Stromal cell of bone marrow (primary cell): Measurements from ENCODE around the gene CKMT2.

Source experiments
- DNase-seq: peaks from one replicate; pipeline ENCODE4 v3.0.0-alpha.2; 2012; ENCODE audit warnings: low read depth

The CKMT2 gene

DNA sequence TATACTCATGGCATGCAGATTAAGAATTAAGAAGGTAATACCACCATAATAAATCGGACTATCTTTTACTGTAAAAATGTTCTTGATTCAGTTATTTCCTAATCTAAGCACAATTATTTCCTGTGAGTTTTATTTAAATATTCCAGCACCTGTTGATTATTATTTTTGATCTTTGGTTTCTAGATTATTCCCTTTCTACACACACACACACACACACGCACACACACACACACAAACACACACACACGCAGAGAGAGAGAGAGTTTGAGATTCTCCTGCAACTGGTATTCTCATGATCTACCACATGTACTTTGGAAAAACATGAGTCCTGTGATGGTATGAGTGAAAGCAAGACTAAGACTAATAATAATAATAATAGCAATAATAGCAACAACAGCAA lies 17.0 kb upstream of the CKMT2 start:
- DNase-seq = no peak

DNA sequence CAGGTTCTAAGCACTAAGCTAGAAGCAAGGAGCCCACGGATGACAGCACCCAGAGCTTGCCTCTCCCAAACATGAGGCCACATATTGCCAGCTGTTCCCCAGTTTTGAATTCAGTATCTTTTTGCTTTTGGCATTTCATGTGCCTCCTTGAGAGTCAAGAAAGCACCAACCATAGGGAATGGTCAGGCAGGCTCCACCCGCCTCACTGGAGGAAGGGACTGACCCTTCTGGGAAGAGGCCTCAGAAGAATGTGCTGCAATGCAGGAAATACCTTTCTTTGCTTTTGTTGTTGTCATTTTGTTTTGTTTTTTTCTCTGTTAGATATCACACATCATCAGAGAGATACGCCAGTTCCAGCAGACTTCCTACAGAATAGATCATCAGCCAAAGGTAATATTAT lies 13.7 kb upstream of the CKMT2 start:
- no peak for DNase-seq

DNA sequence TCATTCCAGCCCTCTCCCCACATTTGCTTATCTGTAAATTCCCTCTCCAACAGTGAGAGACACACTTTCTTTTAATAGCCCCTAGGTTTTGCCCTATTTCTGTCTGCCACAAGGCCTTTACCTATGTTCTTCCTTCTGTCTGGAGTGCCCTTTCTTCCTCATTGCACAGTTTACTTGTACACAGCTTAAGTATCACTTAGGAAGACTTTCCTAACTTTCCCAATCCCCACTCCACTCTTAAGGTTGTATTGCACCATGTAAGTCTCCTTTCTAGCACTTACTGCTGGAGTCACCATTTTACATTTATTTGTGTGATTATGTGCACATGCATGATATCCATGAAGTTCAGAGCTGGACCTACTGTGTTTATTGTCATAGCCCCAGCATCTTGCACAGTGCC lies 10.8 kb upstream of the CKMT2 start:
- DNase-seq = no peak

DNA sequence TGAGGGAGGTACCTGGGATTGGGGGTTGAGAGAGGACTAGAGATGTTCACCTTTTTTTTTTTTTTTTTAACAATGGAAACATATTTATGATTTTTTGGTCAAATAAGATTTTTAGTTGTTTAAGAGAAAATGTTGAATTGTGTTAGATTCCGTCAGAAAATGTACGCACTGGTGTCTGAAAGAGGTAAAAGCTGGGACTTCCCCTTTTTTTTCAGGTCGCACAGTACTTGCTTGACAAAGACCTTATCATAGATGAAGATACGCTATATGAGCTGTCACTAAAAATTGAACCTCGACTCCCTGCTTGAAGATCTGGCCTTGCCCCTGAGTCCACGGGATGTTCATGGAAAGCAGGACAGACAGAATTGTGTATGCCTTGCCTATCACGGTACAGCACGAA lies 7.7 kb upstream of the CKMT2 start:
- DNase-seq = no peak

DNA sequence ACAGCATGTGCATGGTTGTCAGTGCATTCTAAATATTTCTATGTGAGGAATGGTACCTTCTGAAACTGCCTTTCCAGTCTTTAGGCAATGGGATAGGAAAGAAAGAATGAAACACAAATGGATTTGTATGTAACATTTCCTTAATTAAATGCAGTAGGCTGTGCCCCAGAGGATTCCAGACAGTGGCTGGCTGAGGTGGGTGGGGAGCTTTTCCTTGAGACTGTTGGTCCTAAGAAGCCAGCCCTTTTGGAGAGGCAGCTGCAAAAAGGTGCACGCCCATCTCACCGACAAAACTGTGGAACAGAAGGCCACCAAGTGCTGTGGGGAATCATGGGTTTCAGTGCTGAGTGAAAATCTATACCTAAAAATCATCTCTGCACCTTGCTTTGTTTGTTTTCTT lies 6.8 kb upstream of the CKMT2 start:
- DNase-seq = no peak

DNA sequence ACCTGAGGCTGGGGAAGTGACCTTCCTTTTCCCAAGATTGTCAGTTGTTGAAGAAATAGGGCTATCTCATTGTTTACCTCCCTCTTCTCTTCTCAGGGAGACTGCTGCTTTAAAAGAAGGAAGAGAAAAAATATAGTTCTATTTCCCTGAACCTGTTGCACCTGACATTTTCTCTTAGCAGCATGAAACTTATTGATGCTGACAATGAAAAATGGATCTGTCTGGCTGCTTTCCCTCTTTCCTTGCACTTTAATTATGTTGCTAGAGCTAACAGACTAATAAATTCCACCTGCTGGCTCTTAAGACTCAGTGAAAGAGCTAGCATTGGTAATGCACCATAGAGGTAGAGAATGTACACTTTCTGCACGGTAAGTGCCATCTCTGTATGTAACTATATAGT lies 6.2 kb upstream of the CKMT2 start:
- no peak for DNase-seq

DNA sequence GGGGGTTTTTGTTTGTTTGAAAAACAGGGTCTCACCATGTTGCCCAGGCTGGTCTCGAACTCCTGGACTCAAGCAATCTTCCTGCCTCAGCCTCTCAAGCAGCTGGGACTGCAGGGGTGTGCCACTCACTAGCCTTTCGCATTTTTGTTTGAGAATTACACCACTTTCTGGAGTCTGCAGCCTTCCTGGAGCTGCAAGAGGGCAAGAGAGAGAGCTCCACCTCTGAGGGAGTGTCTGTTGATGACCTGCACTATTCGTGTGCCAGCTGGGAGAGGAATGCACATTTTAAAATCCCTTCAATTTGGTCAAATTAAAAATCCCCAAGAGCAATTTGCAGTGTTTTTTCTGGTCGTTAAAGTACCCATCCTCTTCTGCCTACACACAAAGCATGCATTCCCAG lies 5.0 kb upstream of the CKMT2 start:
- DNase-seq = no peak

DNA sequence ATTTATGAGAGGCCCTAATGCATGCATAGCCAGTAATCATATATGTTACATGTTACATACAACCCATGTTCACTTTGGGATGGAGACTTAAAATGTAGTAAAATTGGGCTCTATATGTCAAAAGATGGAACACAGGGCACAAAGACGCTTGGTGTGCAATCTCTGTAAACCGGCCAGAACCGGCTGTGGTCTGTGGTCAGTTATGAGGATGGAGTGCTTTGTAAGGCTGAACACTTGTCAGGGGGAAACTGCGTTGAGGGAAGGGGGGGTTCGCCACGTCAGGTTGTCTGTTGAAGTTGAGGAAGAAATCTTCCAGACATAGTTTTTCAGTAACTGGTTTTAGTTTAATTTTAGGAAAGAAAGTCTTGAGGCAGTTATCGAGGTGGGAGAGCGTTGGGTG lies 2.7 kb upstream of the CKMT2 start:
- DNase-seq = no peak

DNA sequence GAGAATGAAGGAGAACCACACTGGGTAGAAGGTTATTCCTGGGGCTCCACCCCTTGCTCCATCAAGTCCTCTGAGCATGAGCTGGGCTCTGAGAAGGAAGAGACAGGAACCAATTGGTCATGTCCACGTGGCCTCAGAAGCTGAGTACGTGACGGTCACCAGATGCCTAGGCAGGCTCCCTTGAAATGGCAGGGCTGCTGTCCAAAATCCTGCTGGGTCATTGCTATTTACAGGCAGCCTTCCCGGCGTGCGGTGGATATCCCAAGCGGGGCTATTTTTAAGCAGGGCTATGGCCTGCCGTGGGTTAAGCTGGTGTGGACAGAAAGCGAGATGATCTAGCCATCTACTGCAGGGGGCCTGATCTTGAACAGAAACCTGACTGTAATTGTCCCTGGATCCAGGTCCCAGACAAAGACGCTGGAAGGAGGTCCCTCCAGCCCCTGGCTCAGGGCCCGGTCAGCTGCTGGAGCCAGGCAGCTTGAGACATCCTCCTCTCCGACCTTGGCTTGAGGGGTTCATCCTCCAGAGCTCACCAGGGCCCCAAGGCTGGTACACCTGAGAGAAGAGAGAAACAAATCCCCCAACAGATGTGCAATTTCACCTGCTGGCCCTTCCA lies 550 bp upstream of the CKMT2 start:
- peak; percentile 27 for DNase-seq

DNA sequence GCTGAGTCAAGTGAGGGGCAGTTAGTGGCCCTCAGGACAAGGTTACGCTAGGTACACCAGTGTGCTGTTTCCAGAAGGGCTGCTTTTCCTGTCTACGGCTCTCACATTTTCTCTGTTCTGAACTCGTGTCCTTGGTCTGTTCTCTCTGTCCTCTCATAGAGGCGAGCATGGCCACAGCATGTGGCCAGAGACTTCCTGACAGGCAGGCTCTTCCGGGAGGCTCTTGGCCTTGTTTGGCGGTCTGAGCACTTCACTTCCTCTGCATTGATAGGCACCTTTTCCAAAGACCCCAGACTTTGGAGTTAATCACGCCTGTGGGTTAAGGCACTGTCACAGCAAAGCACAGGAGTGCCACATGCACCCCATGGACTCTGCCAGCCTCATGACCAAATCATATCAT lies 1.2 kb downstream of the CKMT2 start:
- DNase-seq = no peak

DNA sequence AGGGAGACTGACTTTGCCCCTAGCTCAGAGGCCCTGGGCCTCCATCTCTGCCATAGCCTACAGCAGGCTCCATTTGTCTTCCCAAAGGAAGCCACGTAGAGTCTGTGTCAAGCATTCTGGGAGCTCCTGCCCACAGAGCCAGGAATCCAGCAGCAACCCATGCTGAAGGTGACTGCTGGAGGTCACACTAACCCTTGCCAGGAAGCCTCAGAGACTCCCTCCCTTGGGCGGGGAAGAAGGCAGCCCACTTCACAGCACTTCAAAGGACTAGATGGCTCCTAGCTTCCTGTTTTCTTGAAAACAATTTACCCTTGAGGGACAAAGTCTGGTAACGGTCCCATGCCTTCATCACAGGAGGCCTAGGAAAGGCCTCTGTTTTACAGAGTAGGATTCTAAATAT lies 1.7 kb downstream of the CKMT2 start:
- DNase-seq = no peak

DNA sequence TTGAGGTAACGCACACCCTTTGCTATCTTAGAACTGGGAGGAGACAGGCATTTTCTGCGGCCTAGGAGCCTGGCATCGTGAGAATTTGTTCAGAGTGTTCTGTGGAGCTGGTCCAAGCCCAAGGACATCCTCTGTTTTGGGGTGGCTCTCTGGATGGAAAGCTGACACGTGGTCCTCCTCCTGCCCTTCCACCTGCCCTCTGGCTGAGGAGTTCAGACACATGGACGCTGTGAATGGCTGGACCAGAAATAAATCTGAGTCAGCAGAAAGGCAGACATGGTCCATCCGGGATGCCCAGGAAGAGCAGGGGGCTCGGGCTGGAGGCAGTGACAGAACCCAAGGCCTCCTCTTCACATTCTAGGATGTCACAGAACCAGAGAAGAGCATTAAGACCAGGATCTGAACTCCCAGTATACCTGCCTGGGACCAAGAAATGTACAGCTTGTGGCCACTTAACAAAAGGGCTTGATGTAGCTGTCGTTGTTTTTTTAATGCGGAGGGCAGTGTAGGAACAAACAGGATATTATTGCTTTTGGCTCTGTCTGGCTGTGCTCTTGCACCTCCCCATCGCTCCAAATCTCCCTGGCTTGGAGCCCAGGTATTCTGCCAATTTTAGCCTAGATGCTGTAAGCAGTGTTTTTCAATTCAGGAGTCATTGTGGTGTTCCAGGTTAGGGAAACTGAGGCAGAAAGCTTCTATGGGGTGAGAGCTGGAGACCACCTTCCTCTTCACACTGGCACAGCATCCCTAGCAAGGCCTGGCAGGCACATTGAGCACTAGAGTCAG lies 2.4 kb downstream of the CKMT2 start:
- no peak for DNase-seq

DNA sequence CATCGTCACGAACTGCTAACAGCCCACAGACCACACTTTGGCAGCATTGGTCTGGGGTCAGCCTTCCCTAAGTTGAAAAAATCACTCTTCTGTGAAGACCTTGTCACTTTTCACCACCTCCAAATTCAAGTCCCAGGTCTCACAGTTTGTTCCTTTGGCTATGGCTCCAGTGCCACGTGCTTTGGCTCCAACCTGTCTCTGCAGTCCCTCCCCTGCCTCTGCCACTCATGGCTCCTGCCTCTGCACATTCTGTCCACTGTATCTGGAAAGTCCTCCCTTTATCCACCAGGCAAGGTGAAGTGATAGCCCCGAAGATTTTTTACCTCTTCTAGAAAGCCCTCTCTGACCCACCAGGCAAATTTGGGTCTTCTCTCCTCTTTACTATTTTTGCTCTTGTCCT lies 5.3 kb downstream of the CKMT2 start:
- no peak for DNase-seq

DNA sequence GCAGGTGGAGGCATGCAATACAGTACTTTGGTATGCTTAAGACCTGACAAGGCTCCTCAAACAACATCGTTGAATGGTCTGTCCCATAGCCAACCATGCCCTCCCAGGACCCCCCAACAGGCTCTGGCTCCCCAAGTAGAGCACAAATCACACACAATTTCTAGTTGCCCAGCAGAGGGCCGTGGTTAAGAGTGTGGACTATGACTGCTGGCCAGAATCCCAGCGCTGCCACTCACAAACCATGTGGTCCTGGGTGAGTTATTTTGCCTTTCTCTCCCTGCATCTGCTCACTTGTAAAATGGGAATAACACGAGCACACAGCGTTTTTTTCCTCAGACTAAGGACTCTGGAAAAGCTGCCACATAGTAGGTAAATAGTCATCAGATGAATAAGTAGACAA lies 6.5 kb downstream of the CKMT2 start:
- no peak for DNase-seq

DNA sequence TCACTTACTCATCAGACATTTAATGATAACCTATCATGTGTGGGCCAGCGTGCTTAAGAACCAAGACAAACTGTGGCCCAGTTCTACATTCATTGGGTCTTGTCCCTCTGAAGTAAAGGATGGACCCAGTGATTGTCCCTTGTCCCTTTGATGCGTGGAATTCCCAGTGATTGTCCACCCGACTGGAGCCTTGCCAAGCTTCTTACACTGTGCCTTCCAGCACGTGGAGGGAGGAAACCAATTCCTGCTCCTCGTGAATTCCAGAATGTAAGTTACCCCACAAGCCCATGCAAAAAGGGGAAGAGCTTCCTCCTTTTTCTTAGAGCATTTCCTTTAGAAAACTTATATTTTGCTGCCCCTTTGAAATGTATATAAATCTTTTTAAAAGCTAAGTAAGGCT lies 7.9 kb downstream of the CKMT2 start:
- no peak for DNase-seq

DNA sequence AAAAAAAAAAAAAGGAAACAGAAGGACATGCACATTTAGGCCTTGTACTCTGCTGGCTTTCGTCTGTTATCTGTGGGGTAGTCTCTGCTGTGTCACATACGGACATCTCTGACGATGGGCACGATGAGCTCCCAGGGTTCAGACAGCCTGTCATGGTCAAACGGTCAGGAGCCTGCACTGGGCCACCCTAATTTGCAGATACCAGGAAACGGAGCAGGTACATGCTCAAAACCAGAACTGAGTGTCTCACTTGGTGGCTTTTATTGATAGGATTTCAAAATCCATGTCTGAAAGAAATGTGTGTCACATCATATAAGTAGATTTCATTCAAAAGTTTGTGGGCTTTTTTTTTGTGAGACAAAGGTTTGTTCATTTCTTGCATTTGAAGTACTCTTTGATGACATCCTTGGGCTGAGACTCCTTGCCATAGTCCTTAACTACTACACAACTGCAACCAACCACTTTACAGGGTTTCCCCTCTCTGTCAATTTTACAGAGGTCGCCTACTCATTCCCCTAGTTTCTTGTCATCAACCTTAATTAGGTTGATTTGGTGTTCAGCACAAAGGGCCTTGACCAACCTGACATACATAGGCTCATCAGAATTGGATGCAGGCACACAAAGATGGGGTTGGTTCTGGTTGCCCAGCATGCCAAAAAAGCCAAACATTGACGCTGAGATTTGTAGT lies 9.0 kb downstream of the CKMT2 start:
- no peak for DNase-seq

DNA sequence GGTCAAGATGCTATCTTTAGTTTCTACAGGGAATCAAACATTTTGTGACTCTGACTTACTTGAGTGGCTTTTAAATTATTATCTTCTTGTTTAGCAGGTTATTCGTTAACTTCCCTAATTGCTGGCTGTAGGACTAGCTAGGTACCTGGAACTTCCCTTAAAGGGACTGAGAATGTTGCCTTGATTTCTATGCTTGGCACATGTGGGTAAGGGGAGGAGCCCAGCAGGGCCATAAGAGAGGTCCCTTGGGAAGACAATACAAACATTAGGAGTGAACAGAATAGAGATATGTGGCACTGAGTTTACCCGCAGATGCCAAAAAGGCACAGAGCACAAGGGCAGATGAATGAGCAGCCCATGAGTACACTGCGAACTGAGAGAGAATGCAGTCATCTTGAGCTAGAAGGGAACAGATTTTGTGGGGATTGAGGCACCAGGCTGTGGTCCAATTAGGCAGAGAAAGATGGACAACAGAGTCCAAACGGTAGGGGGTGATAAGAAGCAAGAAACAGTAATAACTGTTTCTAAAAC lies 9.8 kb downstream of the CKMT2 start:
- no peak for DNase-seq

DNA sequence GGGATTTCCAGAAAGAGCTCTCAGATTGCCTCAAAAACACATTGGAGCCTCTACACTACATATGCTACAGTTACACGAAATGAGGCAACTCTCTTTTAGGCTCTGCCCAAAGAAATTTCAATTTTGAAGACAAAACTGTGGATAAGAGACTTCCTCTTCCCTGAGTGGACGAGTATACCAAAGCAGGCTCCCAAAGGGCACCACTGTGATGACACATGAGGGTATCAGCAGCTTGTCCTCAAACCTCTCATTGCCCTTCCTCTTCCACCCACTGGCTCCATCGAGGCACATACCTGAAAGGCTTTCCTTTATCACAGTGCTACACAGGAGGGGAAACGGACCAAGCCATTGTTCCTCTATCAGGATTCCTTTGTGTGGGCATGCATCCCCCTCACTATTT lies 11.3 kb downstream of the CKMT2 start:
- DNase-seq = no peak

DNA sequence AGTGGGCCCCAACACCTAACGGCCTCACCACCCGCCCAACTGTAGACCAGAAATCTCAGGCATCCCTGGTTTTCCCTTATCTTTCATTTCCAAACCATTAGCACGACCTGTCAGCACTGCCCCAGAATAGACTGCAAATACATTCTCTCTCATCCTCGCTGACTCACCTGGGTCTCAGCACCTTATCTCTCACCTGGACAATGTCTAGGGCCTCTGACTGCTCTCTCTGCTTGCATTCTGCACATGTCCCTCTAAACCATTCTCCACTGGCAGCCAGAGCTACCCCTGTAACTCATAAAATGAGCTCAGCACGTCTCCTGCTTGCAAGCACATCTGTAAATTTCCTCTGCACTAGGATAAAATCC lies 12.7 kb downstream of the CKMT2 start:
- no peak for DNase-seq

DNA sequence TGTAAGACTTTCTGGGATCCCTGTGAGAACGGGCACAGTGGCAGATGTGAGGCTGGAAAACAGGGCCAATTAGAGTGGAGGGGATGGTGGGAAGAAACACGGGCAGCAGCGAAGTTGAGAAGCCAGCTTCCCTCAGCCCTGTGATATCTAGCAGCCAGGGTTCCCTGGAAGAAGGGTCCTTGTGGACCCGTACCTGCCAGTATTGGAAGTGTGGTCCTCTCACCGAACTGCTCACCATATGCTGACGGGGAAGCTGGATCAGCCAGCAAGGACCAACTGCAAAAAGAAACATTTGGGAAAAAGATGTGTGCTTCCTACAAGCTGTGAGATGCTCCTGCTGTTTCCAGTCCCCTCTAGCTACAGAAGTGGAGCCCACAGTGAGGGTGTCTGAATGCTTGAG lies 13.6 kb downstream of the CKMT2 start:
- DNase-seq = no peak

DNA sequence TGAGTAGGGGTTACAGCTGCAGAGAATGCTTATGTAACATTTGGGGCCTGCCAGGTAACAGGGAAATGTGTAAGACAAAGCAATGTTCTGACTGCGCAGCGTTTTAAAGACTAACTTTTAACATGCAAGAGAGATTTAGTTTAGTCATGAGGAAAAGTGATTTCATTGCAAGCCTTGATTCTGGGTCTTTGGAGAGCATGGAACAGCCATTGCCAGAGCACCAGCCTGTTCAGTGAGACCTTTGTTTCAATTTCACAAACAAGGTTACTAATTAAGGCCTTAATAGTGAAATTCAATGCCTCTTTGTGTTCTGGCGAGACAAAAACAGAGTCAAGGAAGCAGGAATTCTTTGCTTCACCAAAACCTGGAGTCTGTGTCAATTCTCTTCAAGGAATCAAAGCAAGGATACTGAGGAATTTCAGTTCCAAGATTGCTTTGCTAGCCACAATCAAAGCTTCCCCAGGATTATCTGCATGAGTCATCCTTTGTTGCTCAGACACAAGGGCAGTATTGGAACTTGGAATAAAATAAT lies 14.4 kb downstream of the CKMT2 start:
- no peak for DNase-seq

DNA sequence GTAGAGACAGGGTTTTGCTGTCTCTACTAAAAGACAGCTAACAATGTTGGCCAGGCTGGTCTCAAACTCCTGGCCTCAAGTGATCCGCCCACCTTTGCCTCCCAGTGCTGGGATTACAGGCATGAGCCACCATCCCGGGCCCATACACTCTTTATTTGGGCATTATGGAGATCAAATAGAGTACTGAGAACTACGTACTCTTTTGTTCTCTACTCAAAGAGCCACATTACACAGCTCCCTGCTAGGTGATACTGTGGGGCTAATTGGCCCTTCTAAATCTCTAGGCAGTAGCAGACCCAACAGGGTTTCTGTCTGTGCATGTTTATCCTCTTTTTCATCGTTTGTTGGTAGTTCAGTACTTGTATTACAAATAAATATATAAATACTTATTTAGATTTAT lies 16.1 kb downstream of the CKMT2 start:
- no peak for DNase-seq

DNA sequence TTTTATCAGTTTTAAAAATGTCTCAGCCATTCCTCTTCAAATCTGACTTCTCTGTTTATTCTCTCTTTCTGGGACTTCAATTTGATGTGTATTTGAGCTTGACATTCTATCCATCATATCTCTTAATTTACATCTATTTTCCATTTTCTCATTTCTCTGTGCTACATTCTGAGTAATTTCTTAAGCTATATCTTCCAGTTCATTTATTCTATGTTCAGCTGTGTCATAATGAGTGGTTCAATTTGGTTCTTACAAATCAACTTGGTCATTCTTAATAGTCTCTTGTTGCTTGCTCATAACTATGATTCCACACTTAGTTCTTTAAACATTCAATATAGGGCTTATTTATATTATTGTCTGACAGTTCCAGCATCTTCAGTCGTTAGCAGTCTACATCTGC lies 16.9 kb downstream of the CKMT2 start:
- DNase-seq = no peak
